Left ventricle myocardium inferior (tissue), 1 donor: ENCODE results near the gene COL18A1. TPM values are rescaled to one million over a fixed set of nuclear protein-coding genes. Genes with fewer than 3 reads are reported as not detected.
A peak's percentile ranks its signal among the peaks of the same experiment; 100 is the strongest.

ENCODE experiments used
- DNase-seq: peaks from one replicate; pipeline ENCODE4 v3.0.0-alpha.2; 2020
- H3K27ac ChIP-seq: fragments of 200-600 bp; replicated peaks from 2 replicates; pipeline ENCODE4 v1.8.0; 2021
- H3K27me3 ChIP-seq: fragments of 200-600 bp; 2 replicates; pipeline ENCODE4 v1.8.0; 2021; ENCODE audit warnings: low read depth
- H3K36me3 ChIP-seq: fragments of 200-600 bp; 2 replicates; pipeline ENCODE4 v1.8.0; 2021
- H3K4me1 ChIP-seq: fragments of 200-600 bp; 2 replicates; pipeline ENCODE4 v1.8.0; 2021
- H3K4me3 ChIP-seq: fragments of 200-600 bp; 2 replicates; pipeline ENCODE4 v1.8.0; 2021; ENCODE audit warnings: mild to moderate bottlenecking, moderate library complexity
- H3K9me3 ChIP-seq: fragments of 200-600 bp; replicated peaks from 2 replicates; pipeline ENCODE4 v1.8.0; 2021
- CTCF ChIP-seq: fragments of 200-600 bp; IDR thresholded peaks from 2 replicates; pipeline ENCODE4 v1.8.0; 2021; ENCODE audit warnings: antibody characterized with exemption, mild to moderate bottlenecking, borderline replicate concordance
- intact Hi-C: fragments of 100-400 bp; cut with micrococcal nuclease; formaldehyde crosslinking; loops from one replicate; pipeline ENCODE4 v1.11.0; 2022
- total RNA-seq: library from RNA; stranded (reverse); fragmentation: NEBNext Ultra II Directional; extraction: Animal tissue kit (Norgen Biotek cat#: 25700); gene quantifications from one replicate; pipeline ENCODE4 v1.2.1, GENCODE V29; 2021
- donor health status: DM: no; HTN: yes; CAD: no; lungs with severe emphysema.

The COL18A1 gene
- total RNA-seq, 1 donor from 2014 or later, result 66.5 TPM

DNA sequence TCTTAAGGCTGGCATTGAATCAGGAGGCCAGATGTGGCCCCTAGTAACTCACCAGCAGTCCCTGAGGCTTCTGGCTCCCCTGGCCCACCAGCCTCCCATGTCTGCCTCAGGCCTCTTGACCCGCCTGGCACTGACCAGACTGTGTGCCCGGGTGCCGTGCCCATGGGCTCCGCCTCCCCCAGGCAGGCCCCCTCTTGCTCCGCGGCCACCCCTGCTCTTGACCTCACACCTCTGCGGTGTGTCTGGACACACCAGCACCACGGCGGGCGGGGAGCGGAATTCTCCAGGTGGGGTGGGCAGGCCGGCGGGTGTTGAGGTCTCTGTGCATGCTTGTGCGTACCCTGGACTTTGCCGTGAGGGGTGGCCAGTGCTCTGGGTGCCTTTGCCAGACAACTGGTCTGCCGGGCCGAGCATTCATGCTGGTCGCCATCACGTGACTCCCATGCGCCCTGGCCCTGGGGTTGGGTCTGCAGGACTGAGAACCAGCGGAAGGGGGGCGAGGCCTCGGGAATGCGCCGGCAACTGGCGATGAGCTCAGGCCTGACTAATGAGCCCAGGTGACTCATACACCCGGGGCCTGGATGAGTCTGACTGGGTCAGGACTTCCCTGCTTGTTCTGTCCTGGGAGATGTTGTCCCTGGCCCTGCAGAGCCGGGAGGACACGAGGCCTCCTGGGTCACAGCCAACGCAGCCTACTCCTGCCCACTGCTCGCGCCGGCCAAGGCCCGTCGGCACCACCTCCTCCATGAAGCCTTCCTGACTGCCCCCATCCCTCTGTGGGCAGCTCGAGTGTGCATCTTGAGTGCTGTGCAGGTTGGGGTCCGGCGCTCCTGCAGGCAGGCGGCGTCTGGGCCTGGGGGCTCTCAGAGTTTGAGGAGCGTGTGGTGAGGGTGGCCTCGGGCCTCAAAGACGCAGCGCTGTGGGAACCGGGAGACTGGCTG is 22.6 kb downstream of the COL18A1 start:
- DNase-seq, result peak; percentile 42
- Histone ChIP-seq H3K9me3 (no peaks in the 10 kb centered on the region), H3K4me3 (no peak overlapping the region), H3K4me1 (peaks cover 37% of the 10 kb centered on the region), H3K27me3 (no peaks in the 10 kb centered on the region), H3K27ac (peak overlapping the region; percentile 55), H3K36me3 (no peaks in the 10 kb centered on the region)
- intact Hi-C loops, result no loop called here
- no peak for TF ChIP-seq CTCF

- Histone ChIP-seq H3K27ac (no peak overlapping the region), H3K27me3 (no peaks in the 10 kb centered on the region), H3K4me1 (peaks cover 46% of the 10 kb centered on the region), H3K36me3 (no peaks in the 10 kb centered on the region), H3K9me3 (no peaks in the 10 kb centered on the region), H3K4me3 (no peak overlapping the region)
- no peak for DNase-seq
- intact Hi-C loops, result no loop called here
- TF ChIP-seq CTCF, result no peak
Observed at GRCh38 chr21:45428534-45428933, 23.6 kb downstream of the COL18A1 start.

- Histone ChIP-seq H3K36me3 (no peaks in the 10 kb centered on the region), H3K27ac (no peak overlapping the region), H3K27me3 (no peaks in the 10 kb centered on the region), H3K4me1 (peaks cover 56% of the 10 kb centered on the region), H3K9me3 (no peaks in the 10 kb centered on the region), H3K4me3 (no peak overlapping the region)
- no peak for TF ChIP-seq CTCF
- no peak for DNase-seq
- intact Hi-C loops, result no loop called here
Observed at GRCh38 chr21:45429221-45430175, 24.5 kb downstream of the COL18A1 start.

- no peak for TF ChIP-seq CTCF
- H3K4me3 ChIP-seq, result no peak overlapping the region
- intact Hi-C loops, result no loop called here
- no peak for DNase-seq
- peak overlapping the region; percentile 2 for H3K27ac ChIP-seq
- no peaks in the 10 kb centered on the region for H3K9me3 ChIP-seq
- H3K27me3 ChIP-seq, result no peaks in the 10 kb centered on the region
- H3K4me1 ChIP-seq, result peaks cover 68% of the 10 kb centered on the region
- H3K36me3 ChIP-seq, result no peaks in the 10 kb centered on the region
Observed at GRCh38 chr21:45430521-45431501, 25.8 kb downstream of the COL18A1 start.
